Esophagus (tissue), 2 donors: ENCODE data around the gene SLC6A18. TPM values are rescaled to one million over a fixed set of nuclear protein-coding genes. Genes with fewer than 3 reads are reported as not detected.

ENCODE experiments used
- H3K27ac ChIP-seq, 2 donors: one replicate each; pipeline ENCODE4 v1.5.1; 2013; ENCODE audit warnings: low read depth in 2 of 2, mild to moderate bottlenecking in 2 of 2, inconsistent platforms in 1 of 2, low read length in 1 of 2, moderate library complexity in 1 of 2
- H3K27me3 ChIP-seq, 2 donors: one replicate each; pipeline ENCODE4 v1.6.1; 2013; ENCODE audit warnings: low read length in 2 of 2, control low read depth in 1 of 2, mild to moderate bottlenecking in 1 of 2; ENCODE audit not compliant: insufficient read depth in 2 of 2, control insufficient read depth in 1 of 2
- H3K36me3 ChIP-seq, 2 donors: one replicate each; pipeline ENCODE4 v1.6.1; 2013; ENCODE audit warnings: low read length in 1 of 2; ENCODE audit not compliant: control insufficient read depth in 2 of 2, insufficient read depth in 2 of 2
- H3K4me1 ChIP-seq, 2 donors: one replicate each; pipeline ENCODE4 v1.6.1; 2013; ENCODE audit warnings: low read length in 1 of 2; ENCODE audit not compliant: control insufficient read depth in 2 of 2, insufficient read depth in 2 of 2
- H3K4me3 ChIP-seq, 2 donors: one replicate each; pipeline ENCODE4 v1.5.1; 2013; ENCODE audit warnings: low read length in 2 of 2, mild to moderate bottlenecking in 2 of 2, low read depth in 1 of 2, moderate library complexity in 1 of 2
- H3K9me3 ChIP-seq, 2 donors: one replicate each; pipeline ENCODE4 v1.6.1; 2013; ENCODE audit warnings: mild to moderate bottlenecking in 2 of 2, low read depth in 1 of 2, low read length in 1 of 2, moderate library complexity in 1 of 2; ENCODE audit not compliant: control insufficient read depth in 2 of 2, insufficient read depth in 1 of 2
- WGBS, 2 donors: extraction: QIAGEN DNeasy Blood & Tissue Kit; methylation state at CpG; one replicate each; pipeline ENCODE4 v1.1.7; 2013; 5-methylcytosine and 5-hydroxymethylcytosine counted together
- polyA plus RNA-seq, 2 donors: library from polyadenylated mRNA; stranded (reverse); fragments of 200-250 nt; gene quantifications; one replicate each; pipeline ENCODE4 v1.2.3, GENCODE V29; 2013
- donor health status: healthy with polysubstance abuse.
- donor health status: Bipolar disorder and iron deficiency.

The SLC6A18 gene
- polyA plus RNA-seq, 2 donors = not detected

GRCh38 chr5:1194378-1194777, 30.8 kb upstream of the SLC6A18 start:
- no peaks in the 10 kb centered on the region for H3K4me1 ChIP-seq
- no peaks in the 10 kb centered on the region for H3K27me3 ChIP-seq
- 83 to 91% methylated on average over 6 of the region's 6 CpGs for WGBS, 2 donors
- H3K4me3 ChIP-seq = no peak overlapping the region
- no peaks in the 10 kb centered on the region for H3K9me3 ChIP-seq
- no peak overlapping the region for H3K27ac ChIP-seq
- no peaks in the 10 kb centered on the region for H3K36me3 ChIP-seq

GRCh38 chr5:1195439-1195838, 29.7 kb upstream of the SLC6A18 start:
- H3K36me3 ChIP-seq = no peaks in the 10 kb centered on the region
- no peaks in the 10 kb centered on the region for H3K27me3 ChIP-seq
- H3K9me3 ChIP-seq = no peaks in the 10 kb centered on the region
- H3K4me3 ChIP-seq = no peak overlapping the region
- 86 to 90% methylated on average over 5 of the region's 5 CpGs for WGBS, 2 donors
- no peak overlapping the region for H3K27ac ChIP-seq
- no peaks in the 10 kb centered on the region for H3K4me1 ChIP-seq

GRCh38 chr5:1195916-1196315, 29.3 kb upstream of the SLC6A18 start:
- Histone ChIP-seq H3K4me1 (no peaks in the 10 kb centered on the region), H3K27ac (no peak overlapping the region), H3K9me3 (no peaks in the 10 kb centered on the region), H3K4me3 (no peak overlapping the region), H3K27me3 (no peaks in the 10 kb centered on the region), H3K36me3 (no peaks in the 10 kb centered on the region)
- 84 to 85% methylated on average over 24 of the region's 24 CpGs for whole genome bisulfite sequencing, 2 donors

GRCh38 chr5:1196562-1196961, 28.6 kb upstream of the SLC6A18 start:
- 73% methylated on average over 1 of the region's 1 CpG for WGBS, 2 donors
- Histone ChIP-seq H3K4me3 (no peak overlapping the region), H3K36me3 (no peaks in the 10 kb centered on the region), H3K9me3 (no peaks in the 10 kb centered on the region), H3K4me1 (no peaks in the 10 kb centered on the region), H3K27me3 (no peaks in the 10 kb centered on the region), H3K27ac (no peak overlapping the region)

GRCh38 chr5:1197876-1198666, 27.1 kb upstream of the SLC6A18 start:
- Histone ChIP-seq H3K4me3 (no peak overlapping the region), H3K9me3 (no peaks in the 10 kb centered on the region), H3K4me1 (no peaks in the 10 kb centered on the region), H3K36me3 (no peaks in the 10 kb centered on the region), H3K27me3 (no peaks in the 10 kb centered on the region), H3K27ac (no peak overlapping the region)
- 80 to 82% methylated on average over 7 of the region's 7 CpGs for WGBS, 2 donors

GRCh38 chr5:1199340-1199648, 25.9 kb upstream of the SLC6A18 start:
- Histone ChIP-seq H3K4me1 (no peaks in the 10 kb centered on the region), H3K4me3 (no peak overlapping the region), H3K27me3 (no peaks in the 10 kb centered on the region), H3K27ac (no peak overlapping the region), H3K9me3 (no peaks in the 10 kb centered on the region), H3K36me3 (no peaks in the 10 kb centered on the region)

GRCh38 chr5:1199649-1200494, 25.3 kb upstream of the SLC6A18 start:
- Histone ChIP-seq H3K27me3 (no peaks in the 10 kb centered on the region), H3K4me1 (no peaks in the 10 kb centered on the region), H3K9me3 (no peaks in the 10 kb centered on the region), H3K27ac (no peak overlapping the region), H3K4me3 (no peak overlapping the region), H3K36me3 (no peaks in the 10 kb centered on the region)
- WGBS, 2 donors = 38 to 41% methylated on average over 26 of the region's 26 CpGs

GRCh38 chr5:1200495-1201326, 24.5 kb upstream of the SLC6A18 start:
- Histone ChIP-seq H3K27ac (no peak overlapping the region), H3K9me3 (no peaks in the 10 kb centered on the region), H3K27me3 (no peaks in the 10 kb centered on the region), H3K36me3 (no peaks in the 10 kb centered on the region), H3K4me3 (no peak overlapping the region), H3K4me1 (no peaks in the 10 kb centered on the region)
- WGBS, 2 donors = 62 to 65% methylated on average over 28 of the region's 28 CpGs

GRCh38 chr5:1201327-1202025, 23.7 kb upstream of the SLC6A18 start, which contains the start of gene SLC6A19:
TSS of gene SLC6A19 (plus strand) at chr5:1201595. CDS start at chr5:1201651, 56 bp downstream.
- H3K36me3 ChIP-seq = no peaks in the 10 kb centered on the region

More at GRCh38 chr5:1201327-1202025, 23.7 kb upstream of the SLC6A18 start, which contains the start of gene SLC6A19:
- Histone ChIP-seq H3K9me3 (no peaks in the 10 kb centered on the region), H3K4me3 (no peak within 1 kb of the TSS), H3K27ac (no peak within 1 kb of the TSS), H3K4me1 (no peaks in the 10 kb centered on the region), H3K27me3 (no peaks in the 10 kb centered on the region)
- WGBS, 2 donors = 59 to 60% methylated on average over 47 to 51 of the region's 51 CpGs
